Fibroblast of skin of left quadriceps (primary cell): ENCODE results near the gene CBFB.

ENCODE experiments used
- DNase-seq, 2 experiments: peaks; one replicate each; pipeline ENCODE4 v3.0.0-alpha.2; 2013; ENCODE audit warnings: low read depth in 2 of 2

CBFB gene

GRCh38 chr16:67016681-67017420 lies 12.1 kb upstream of the CBFB start:
- DNase-seq, result no peak

- no peak for DNase-seq
Measured at GRCh38 chr16:67017421-67017750, 11.6 kb upstream of the CBFB start.

GRCh38 chr16:67017810-67018488 lies 11.0 kb upstream of the CBFB start:
- DNase-seq, result peak; percentile 86

GRCh38 chr16:67019171-67019570 lies 9.8 kb upstream of the CBFB start:
- DNase-seq, result no peak

GRCh38 chr16:67021321-67021720 lies 7.6 kb upstream of the CBFB start:
- DNase-seq, result no peak

- no peak for DNase-seq
Measured at GRCh38 chr16:67022531-67023214, 6.3 kb upstream of the CBFB start.

GRCh38 chr16:67023689-67024088 lies 5.3 kb upstream of the CBFB start:
- DNase-seq, result no peak

- DNase-seq, result no peak
Measured at GRCh38 chr16:67024384-67025209, 4.4 kb upstream of the CBFB start.

GRCh38 chr16:67025210-67025550 lies 3.8 kb upstream of the CBFB start:
- no peak for DNase-seq

GRCh38 chr16:67026570-67026969 lies 2.4 kb upstream of the CBFB start:
- no peak for DNase-seq

- DNase-seq, result no peak
Measured at GRCh38 chr16:67027046-67027445, 1.9 kb upstream of the CBFB start.

- no peak for DNase-seq
Measured at GRCh38 chr16:67028167-67028695, 718 bp upstream of the CBFB start.

GRCh38 chr16:67029254-67030096 lies 526 bp downstream of the CBFB start:
- no peak for DNase-seq

GRCh38 chr16:67030221-67030962 lies 1.4 kb downstream of the CBFB start:
- no peak for DNase-seq

GRCh38 chr16:67034487-67034886 lies 5.5 kb downstream of the CBFB start:
- no peak for DNase-seq

GRCh38 chr16:67035364-67035763 lies 6.4 kb downstream of the CBFB start:
- no peak for DNase-seq

- DNase-seq, result no peak
Measured at GRCh38 chr16:67036323-67036741, 7.4 kb downstream of the CBFB start.

GRCh38 chr16:67039260-67040020 lies 10.5 kb downstream of the CBFB start:
- no peak for DNase-seq

GRCh38 chr16:67040166-67040565 lies 11.2 kb downstream of the CBFB start:
- DNase-seq, result no peak

- no peak for DNase-seq
Measured at GRCh38 chr16:67040906-67041305, 12.0 kb downstream of the CBFB start.
